Activated naive CD4-positive, alpha-beta T cell treated with anti-CD3 and anti-CD28 coated beads for 36 hours (primary cell): ENCODE data around the gene NCKAP5. TPM values are rescaled to one million over a fixed set of nuclear protein-coding genes. Genes with fewer than 3 reads are reported as not detected.

Source experiments
- CTCF ChIA-PET: fragments of 350-600 bp; sonication (Branson Sonifier 250); formaldehyde crosslinking; loops from one replicate; lab custom pipeline; 2021; ENCODE audit warnings: antibody characterized with exemption; lab: Charles Lee
- DNase-seq: peaks from one replicate; pipeline ENCODE4 v3.0.0-alpha.2; 2020
- H3K27ac Mint-ChIP-seq: one replicate; pipeline ENCODE4 v1.8.0; 2021; ENCODE audit warnings: mild to moderate bottlenecking, mixed read lengths
- H3K27me3 Mint-ChIP-seq: one replicate; pipeline ENCODE4 v1.8.0; 2021; ENCODE audit warnings: low read depth, mixed read lengths
- H3K36me3 Mint-ChIP-seq: one replicate; pipeline ENCODE4 v1.8.0; 2021; ENCODE audit warnings: low read depth, mixed read lengths
- H3K4me1 Mint-ChIP-seq: one replicate; pipeline ENCODE4 v1.8.0; 2021; ENCODE audit warnings: low read depth, mixed read lengths
- H3K4me3 Mint-ChIP-seq: one replicate; pipeline ENCODE4 v1.8.0; 2021; ENCODE audit warnings: mild to moderate bottlenecking, moderate library complexity, mixed read lengths
- H3K9me3 Mint-ChIP-seq: one replicate; pipeline ENCODE4 v1.8.0; 2021; ENCODE audit warnings: mixed read lengths
- intact Hi-C: fragments of 100-400 bp; cut with micrococcal nuclease; formaldehyde crosslinking; loops from one replicate; pipeline ENCODE4 v1.15.1; 2023
- total RNA-seq, 2 experiments: library from RNA; stranded (reverse); gene quantifications; one replicate each; pipeline ENCODE4 v1.2.3, GENCODE V29; 2021

Gene NCKAP5
- total RNA-seq, 2 experiments from 2014 or later, result not detected

- no peaks in the 10 kb centered on the region for H3K36me3 Mint-ChIP-seq
- peaks cover 11% of the 10 kb centered on the region for H3K9me3 Mint-ChIP-seq
- DNase-seq, result no peak
- CTCF ChIA-PET, result no interaction called here
- H3K4me1 Mint-ChIP-seq, result no peaks in the 10 kb centered on the region
- H3K27me3 Mint-ChIP-seq, result no peaks in the 10 kb centered on the region
- H3K4me3 Mint-ChIP-seq, result no peak overlapping the region
- H3K27ac Mint-ChIP-seq, result no peak overlapping the region
- intact Hi-C loops, result no loop called here
Measured at GRCh38 chr2:132891498-132891897, 676.8 kb downstream of the NCKAP5 start.

GRCh38 chr2:132886574-132886973, 681.7 kb downstream of the NCKAP5 start:
- Mint-ChIP-seq H3K4me3 (no peak overlapping the region), H3K36me3 (no peaks in the 10 kb centered on the region), H3K4me1 (no peaks in the 10 kb centered on the region), H3K9me3 (peaks cover 12% of the 10 kb centered on the region), H3K27ac (no peak overlapping the region), H3K27me3 (no peaks in the 10 kb centered on the region)
- intact Hi-C loops, result no loop called here
- no peak for DNase-seq
- CTCF ChIA-PET, result no interaction called here

- DNase-seq, result no peak
- H3K36me3 Mint-ChIP-seq, result no peaks in the 10 kb centered on the region
- no peak overlapping the region for H3K27ac Mint-ChIP-seq
- no peak overlapping the region for H3K4me3 Mint-ChIP-seq
- CTCF ChIA-PET, result no interaction called here
- intact Hi-C loops, result no loop called here
- H3K4me1 Mint-ChIP-seq, result no peaks in the 10 kb centered on the region
- no peaks in the 10 kb centered on the region for H3K27me3 Mint-ChIP-seq
- H3K9me3 Mint-ChIP-seq, result peaks cover 12% of the 10 kb centered on the region
Measured at GRCh38 chr2:132884705-132885104, 683.6 kb downstream of the NCKAP5 start.

GRCh38 chr2:132884292-132884691, 684.0 kb downstream of the NCKAP5 start:
- Mint-ChIP-seq H3K27ac (no peak overlapping the region), H3K36me3 (no peaks in the 10 kb centered on the region), H3K27me3 (no peaks in the 10 kb centered on the region), H3K4me3 (no peak overlapping the region), H3K4me1 (no peaks in the 10 kb centered on the region), H3K9me3 (peaks cover 12% of the 10 kb centered on the region)
- CTCF ChIA-PET, result no interaction called here
- intact Hi-C loops, result no loop called here
- DNase-seq, result no peak

- no peak for DNase-seq
- CTCF ChIA-PET, result no interaction called here
Measured at GRCh38 chr2:132883430-132883829, 684.8 kb downstream of the NCKAP5 start.

GRCh38 chr2:132881546-132881945, 686.7 kb downstream of the NCKAP5 start:
- Mint-ChIP-seq H3K27me3 (no peaks in the 10 kb centered on the region), H3K9me3 (peaks cover 6% of the 10 kb centered on the region), H3K4me3 (no peak overlapping the region), H3K27ac (no peak overlapping the region), H3K36me3 (no peaks in the 10 kb centered on the region), H3K4me1 (no peaks in the 10 kb centered on the region)
- no peak for DNase-seq
- CTCF ChIA-PET, result no interaction called here
- intact Hi-C loops, result no loop called here

More at GRCh38 chr2:132883430-132883829, 684.8 kb downstream of the NCKAP5 start:
- Mint-ChIP-seq H3K36me3 (no peaks in the 10 kb centered on the region), H3K27ac (no peak overlapping the region), H3K4me3 (no peak overlapping the region), H3K27me3 (no peaks in the 10 kb centered on the region), H3K9me3 (peaks cover 10% of the 10 kb centered on the region), H3K4me1 (no peaks in the 10 kb centered on the region)
- intact Hi-C loops, result no loop called here

GRCh38 chr2:132877923-132878322, 690.3 kb downstream of the NCKAP5 start:
- Mint-ChIP-seq H3K36me3 (no peaks in the 10 kb centered on the region), H3K27ac (no peak overlapping the region), H3K4me1 (no peaks in the 10 kb centered on the region), H3K4me3 (no peak overlapping the region), H3K27me3 (no peaks in the 10 kb centered on the region), H3K9me3 (no peaks in the 10 kb centered on the region)
- CTCF ChIA-PET, result no interaction called here
- DNase-seq, result no peak
- intact Hi-C loops, result no loop called here

GRCh38 chr2:132876745-132877391, 691.4 kb downstream of the NCKAP5 start:
- Mint-ChIP-seq H3K4me3 (no peak overlapping the region), H3K27ac (no peak overlapping the region), H3K27me3 (no peaks in the 10 kb centered on the region), H3K36me3 (no peaks in the 10 kb centered on the region), H3K4me1 (no peaks in the 10 kb centered on the region), H3K9me3 (no peaks in the 10 kb centered on the region)
- intact Hi-C loops, result no loop called here
- no peak for DNase-seq
- CTCF ChIA-PET, result no interaction called here

- Mint-ChIP-seq H3K27me3 (no peaks in the 10 kb centered on the region), H3K4me1 (no peaks in the 10 kb centered on the region), H3K4me3 (no peak overlapping the region), H3K27ac (no peak overlapping the region), H3K9me3 (no peaks in the 10 kb centered on the region), H3K36me3 (no peaks in the 10 kb centered on the region)
- CTCF ChIA-PET, result no interaction called here
- intact Hi-C loops, result no loop called here
- no peak for DNase-seq
Measured at GRCh38 chr2:132875193-132875592, 693.1 kb downstream of the NCKAP5 start.

GRCh38 chr2:132873738-132874137, 694.5 kb downstream of the NCKAP5 start:
- no peak for DNase-seq
- Mint-ChIP-seq H3K4me3 (no peak overlapping the region), H3K36me3 (no peaks in the 10 kb centered on the region), H3K9me3 (no peaks in the 10 kb centered on the region), H3K27ac (no peak overlapping the region), H3K4me1 (no peaks in the 10 kb centered on the region), H3K27me3 (no peaks in the 10 kb centered on the region)
- intact Hi-C loops, result no loop called here
- CTCF ChIA-PET, result no interaction called here

- CTCF ChIA-PET, result no interaction called here
- H3K27ac Mint-ChIP-seq, result no peak overlapping the region
- H3K36me3 Mint-ChIP-seq, result no peaks in the 10 kb centered on the region
- intact Hi-C loops, result no loop called here
- H3K4me1 Mint-ChIP-seq, result no peaks in the 10 kb centered on the region
- no peak overlapping the region for H3K4me3 Mint-ChIP-seq
- DNase-seq, result no peak
- H3K9me3 Mint-ChIP-seq, result no peaks in the 10 kb centered on the region
- no peaks in the 10 kb centered on the region for H3K27me3 Mint-ChIP-seq
Measured at GRCh38 chr2:132871831-132872230, 696.4 kb downstream of the NCKAP5 start.

- no peaks in the 10 kb centered on the region for H3K27me3 Mint-ChIP-seq
- no peak overlapping the region for H3K4me3 Mint-ChIP-seq
- H3K27ac Mint-ChIP-seq, result no peak overlapping the region
- CTCF ChIA-PET, result no interaction called here
- H3K36me3 Mint-ChIP-seq, result no peaks in the 10 kb centered on the region
- H3K9me3 Mint-ChIP-seq, result no peaks in the 10 kb centered on the region
- H3K4me1 Mint-ChIP-seq, result no peaks in the 10 kb centered on the region
- intact Hi-C loops, result no loop called here
- DNase-seq, result no peak
Measured at GRCh38 chr2:132863961-132864360, 704.3 kb downstream of the NCKAP5 start.

- H3K27ac Mint-ChIP-seq, result no peak overlapping the region
- CTCF ChIA-PET, result no interaction called here
- DNase-seq, result no peak
- no peaks in the 10 kb centered on the region for H3K27me3 Mint-ChIP-seq
- intact Hi-C loops, result no loop called here
- no peak overlapping the region for H3K4me3 Mint-ChIP-seq
- H3K36me3 Mint-ChIP-seq, result no peaks in the 10 kb centered on the region
- H3K9me3 Mint-ChIP-seq, result no peaks in the 10 kb centered on the region
- no peaks in the 10 kb centered on the region for H3K4me1 Mint-ChIP-seq
Measured at GRCh38 chr2:132860220-132860619, 708.0 kb downstream of the NCKAP5 start.
